Measurements from ENCODE around the gene UQCRC1.

The UQCRC1 gene

DNA sequence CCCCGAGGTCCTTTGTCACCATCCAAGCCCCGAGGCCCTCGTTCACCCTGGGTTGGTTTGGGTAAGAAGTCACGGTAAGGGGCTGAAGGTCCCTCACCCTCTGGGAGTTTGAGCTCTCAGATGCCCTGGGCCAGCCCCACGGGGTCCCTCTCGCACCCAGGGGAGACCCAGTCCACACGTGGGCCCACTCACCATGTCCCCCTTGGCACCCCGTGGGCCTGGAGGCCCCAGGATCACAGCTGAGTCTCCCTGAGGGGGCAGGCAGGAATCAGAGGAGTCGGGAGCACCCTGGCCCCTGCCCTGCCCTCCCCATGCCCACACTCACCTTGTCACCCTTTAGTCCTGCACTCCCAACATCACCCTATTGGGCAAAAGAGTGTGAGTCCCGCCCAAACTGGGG, 40.0 kb downstream of the UQCRC1 start:
- DNase-seq = no peak

DNA sequence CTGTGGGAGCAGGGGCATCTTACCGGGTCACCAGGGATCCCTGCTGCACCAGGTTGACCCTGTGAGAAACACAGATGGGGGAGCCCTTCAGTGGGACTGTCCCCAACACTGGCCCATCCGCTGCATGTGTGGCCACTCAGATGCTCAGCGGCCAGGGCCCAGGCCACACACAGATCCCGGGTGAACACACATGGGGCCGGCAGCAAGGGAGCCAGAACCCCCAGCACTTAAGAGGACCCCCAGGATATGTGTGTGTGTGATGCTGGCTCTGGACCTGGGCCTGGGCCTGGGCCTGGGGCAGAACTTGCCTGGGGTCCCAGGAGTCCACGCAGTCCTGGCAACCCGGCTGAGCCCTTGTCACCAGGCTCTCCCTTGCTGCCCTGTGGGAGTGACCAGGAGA, 41.0 kb downstream of the UQCRC1 start:
- no peak for DNase-seq

DNA sequence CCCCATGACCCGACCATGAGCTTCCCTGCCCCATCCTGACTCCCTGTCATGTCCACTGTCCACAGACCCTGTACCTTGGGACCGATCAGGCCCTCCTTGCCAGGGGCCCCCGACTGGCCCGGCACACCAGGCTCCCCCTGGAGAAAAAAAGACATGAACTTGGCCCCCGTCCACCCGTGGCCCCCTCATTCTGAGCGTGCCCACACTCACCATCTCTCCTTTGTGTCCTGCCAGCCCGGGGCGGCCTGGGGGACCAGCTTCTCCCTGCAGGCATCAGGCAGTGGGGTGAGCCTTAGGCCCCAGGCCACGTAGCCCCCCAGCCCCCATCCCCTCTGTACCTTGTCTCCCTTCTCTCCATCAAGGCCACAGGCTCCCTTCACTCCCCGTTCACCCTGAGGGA, 41.9 kb downstream of the UQCRC1 start:
- no peak for DNase-seq

DNA sequence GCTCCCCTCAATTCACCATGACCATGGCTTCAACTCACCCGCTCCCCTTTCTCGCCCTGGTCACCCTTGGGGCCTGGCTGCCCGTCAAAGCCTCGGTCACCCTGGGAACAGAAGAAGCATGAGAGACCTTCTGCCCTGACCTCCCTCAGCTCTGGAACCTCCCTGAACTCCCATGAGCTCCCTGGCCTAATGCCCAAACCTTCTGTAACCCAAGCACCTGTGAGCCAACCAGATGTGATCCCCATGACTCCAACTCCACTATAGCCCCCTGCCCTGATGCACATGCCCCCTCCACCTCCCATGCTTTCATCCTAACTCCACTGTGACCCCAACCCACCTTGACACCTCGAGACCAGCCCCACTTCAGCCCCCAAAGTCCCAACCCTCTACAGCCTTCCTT, 42.4 kb downstream of the UQCRC1 start:
- DNase-seq = no peak

DNA sequence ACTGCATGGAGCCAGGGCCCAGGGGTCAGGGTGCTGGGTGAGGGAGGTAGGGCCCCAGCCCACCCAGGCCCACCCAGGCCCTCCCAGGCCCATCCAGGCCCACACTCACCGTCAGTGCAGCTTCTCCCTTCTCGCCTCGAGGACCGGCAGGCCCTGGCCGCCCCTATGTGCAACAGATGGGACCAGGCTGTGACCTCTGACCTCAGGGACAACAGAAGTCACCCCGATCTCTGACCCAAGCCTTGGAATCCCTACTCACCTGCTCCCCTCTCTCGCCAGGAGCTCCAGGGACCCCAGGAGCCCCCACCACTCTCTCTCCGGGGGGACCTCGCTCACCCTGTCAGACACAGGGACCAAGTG, 43.1 kb downstream of the UQCRC1 start:
- DNase-seq = no peak

DNA sequence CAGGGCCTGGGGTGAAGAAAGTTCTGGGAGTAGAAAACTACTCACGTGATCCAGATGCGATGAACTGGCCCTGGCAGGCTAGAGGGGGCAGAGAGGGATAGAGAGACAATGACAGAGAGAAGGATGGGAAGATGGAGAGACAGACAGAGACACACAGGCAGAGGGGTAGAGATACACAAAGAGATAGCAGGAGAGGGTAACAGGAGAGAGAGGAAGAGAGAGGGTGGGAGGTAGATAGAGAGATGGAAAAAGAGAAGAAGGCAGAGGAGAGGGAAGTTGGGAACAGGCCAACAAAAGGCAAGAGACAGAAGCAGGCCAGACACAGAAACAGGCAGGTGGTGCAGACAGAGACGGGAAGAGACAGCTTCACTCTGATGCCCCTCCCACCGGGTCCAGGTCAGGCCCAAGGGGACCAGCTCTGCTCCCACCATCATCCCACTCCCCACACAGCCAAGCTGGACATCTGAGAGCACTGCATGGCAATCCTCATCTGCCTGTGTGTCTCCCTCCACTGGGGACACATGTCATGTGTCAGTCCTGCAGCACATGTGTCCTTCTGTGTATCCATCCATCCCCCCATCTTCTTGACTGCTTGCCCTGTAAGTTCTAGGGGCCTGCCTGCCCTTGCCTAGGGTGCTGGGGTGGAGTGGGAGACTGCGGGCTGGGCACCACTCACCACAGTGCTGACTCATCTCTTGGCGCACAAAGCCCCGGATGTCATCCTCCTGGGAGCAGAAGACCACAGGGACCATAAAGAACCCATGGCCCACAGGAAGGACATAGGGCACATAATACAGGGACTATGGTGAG, 43.6 kb downstream of the UQCRC1 start:
- no peak for DNase-seq

DNA sequence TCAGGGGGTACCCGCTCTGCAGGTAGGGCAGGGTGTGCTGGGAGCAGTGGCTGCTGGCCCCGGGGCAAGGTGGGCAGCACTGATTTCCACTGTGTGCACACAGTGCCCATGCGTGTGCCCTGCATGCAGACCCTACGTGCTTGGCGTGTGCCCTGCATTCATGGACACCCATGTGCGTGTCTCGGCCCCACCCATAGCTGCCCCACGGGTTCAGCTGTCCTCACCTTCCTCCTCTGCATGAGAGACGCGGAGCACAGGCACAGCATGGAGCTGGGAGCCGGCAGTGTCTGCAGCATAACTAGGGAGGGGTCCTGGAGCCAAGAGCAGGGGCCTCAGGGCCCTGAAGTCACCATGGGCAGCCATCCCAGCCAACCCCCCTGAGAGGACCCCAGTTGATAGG, 44.3 kb downstream of the UQCRC1 start:
- no peak for DNase-seq

DNA sequence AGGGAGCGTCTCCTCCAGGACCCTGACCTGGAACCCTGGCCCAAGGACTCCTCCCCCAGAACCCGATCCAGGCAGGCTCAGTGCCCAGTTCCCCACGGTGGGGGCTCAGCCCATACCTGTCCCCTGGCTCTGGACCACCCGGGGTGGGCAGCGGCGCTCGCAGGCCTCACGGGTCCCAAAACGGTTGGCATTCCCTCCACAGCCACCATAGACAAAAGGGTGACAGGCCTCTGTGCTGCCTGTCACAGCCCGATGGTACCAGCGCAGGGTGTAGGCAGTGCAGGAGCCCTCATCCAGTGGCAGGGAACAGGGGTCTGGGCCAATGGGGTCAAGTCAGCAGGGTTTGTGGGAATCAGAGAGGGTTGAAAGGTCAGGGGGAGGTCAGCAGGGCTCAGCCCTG, 44.8 kb downstream of the UQCRC1 start:
- DNase-seq = no peak

DNA sequence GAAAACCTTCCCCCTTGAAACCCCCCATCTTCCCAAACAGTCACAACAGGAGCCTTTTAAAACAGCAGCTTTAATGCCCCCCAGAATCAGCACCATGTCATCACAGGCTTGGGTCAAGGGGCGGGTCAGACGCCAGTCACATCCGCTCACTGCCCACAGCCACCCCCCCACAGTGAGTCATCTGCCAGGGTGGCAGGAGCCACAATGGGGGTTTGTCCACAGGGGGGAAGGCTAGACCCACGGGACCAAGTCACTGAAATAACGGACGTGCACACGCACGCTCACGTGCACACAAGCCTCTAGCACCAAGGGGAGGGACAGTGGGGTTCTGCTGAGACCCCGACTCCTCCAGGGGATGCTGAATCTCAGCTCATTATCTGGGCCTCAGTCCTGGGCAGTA, 45.4 kb downstream of the UQCRC1 start:
- peak; percentile 8 for DNase-seq

DNA sequence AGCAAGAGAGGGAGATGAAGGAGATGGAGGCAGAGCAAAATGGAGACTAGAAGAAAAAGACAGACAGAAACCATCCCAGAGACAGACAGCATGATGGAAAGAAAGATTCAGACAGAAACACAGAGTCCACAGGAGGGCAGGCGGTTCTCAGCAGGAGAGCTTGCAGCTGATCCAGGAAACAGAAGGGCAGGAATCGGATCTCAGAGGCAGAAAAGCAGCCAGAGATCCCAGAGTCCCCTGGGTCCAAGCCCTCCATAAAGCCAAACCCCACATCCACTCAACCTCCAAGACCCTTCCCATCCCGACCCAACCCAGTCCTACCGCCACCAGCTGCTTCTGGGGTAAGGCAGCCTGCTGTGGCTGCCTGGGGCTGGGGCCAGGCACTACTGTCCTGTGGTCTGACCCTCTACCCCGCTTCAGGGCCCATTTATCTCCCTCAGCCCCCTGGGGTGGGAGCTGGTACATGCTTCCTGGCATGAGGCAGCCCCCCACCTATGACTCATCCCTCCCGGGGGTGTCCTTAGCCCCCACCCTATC, 46.0 kb downstream of the UQCRC1 start, which contains the start of gene UCN2:
Gene UCN2, minus strand, starts transcription at position 400 of the 537 bp plus-strand sequence. CDS start 657 bp downstream, outside the sequence.
- DNase-seq = no peak

DNA sequence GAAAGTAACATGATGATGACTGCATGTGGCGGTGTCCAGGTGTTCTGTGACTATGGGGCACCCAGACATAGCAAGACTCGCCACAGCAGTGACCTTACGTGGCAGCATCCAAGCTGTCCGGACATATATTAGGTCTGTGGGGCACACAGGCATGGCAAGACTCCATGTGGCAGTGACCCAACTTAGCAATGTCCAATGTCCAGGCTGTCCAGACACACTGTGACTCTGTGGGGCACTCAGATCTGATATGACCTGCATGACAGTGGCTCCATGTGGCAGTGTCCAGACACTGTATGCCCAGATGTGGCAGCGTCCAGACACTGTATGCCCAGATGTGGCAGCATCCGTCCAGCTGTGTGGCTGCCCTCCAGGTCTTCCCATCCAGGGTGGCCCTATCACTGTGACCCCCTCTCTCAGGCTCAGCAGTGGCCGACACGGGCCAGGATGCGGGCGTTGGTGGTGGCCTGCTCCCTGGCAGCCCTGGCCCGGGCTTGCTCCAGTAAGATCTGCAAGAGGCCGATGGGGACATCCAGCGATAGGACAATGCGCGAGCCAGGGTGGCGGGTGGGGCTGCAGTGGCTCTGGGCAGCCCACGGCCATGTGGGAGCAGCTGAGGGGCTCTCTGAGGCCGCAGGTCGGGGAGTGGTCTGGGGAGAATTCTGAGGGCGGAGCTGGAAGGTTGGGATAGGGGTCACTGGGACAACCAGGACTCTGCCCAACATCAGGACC, 46.9 kb downstream of the UQCRC1 start:
- no peak for DNase-seq

DNA sequence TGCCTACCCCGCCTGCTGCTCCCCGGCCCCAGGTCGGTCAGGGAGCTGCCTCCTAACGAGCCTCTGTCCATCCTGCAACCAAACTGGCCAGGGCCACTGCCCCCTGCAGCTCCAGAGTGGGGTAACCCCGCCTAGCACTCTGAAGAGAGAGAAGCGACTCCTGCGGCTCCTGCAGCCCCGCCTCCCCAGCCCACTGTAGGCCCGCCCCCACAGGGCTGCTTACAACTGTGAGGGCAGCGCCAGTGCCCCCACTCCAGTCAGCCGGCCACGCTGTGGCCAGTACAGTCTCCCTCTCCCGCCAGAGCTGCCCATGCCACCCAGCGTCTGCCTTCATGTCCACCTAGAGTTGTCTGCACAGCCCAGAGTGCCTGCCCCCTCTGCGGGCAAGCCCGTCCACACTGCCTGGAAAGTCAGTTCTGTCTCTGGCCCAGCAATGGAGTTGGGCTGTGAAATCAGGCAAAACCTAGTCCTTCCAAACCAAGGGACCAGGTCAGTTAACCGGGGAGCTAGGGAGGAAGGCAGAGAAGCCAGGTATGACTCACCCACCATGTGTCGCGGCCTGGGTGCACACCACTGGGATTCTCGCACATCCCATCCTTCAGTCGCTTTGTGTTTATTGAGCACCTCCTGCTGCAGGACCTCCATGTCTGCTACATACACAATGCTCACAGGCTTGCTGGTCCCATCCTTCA, 48.3 kb downstream of the UQCRC1 start:
- no peak for DNase-seq

DNA sequence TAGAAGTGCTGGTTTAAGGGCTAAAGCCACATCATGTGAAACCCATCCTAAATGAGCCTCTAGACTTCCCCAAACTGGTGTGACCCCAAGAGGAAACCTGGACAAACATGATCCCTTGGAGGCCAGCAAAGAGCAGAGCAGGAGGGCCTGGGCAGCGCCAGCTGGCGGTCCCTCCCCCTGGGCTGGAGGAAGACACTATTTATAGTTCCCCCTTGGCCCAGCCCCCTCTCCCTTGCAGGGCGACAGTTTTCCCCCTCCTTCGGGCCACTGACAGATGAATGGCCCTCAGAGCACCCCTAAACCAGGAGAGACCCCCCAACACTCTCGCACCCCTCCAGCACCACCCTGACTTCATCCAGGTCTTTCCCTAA, 48.8 kb downstream of the UQCRC1 start:
- no peak for DNase-seq

DNA sequence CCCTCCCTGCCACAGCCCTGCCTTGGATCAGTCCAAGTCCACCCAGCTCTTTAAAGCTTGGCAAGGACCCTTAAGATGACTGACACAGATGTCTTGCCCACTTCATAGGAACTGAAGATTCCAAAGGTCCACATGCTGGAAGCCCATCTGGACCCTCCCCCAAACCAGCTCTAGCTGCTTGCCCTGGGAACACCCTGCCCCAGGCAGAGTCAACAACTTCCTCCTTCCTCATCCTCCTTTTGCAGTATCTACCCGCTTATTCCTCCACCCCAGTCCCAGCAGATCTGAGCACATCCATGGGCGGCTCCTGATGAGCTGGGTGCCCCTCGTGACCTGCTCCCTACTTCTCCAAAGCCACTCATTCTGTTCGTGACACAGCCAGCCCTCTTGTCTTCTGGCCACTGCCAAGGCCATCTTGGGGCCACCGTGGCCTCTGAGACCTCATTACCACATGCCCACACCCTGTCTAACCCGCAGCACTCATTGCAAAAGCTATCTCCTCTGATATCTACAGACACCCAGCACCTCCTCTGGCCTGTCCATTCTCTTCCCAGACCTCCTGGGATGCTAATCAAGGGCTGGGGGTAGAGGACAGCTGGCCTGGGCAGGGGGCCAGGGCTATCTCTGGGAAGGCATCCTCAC, 50.8 kb downstream of the UQCRC1 start:
- DNase-seq = no peak

DNA sequence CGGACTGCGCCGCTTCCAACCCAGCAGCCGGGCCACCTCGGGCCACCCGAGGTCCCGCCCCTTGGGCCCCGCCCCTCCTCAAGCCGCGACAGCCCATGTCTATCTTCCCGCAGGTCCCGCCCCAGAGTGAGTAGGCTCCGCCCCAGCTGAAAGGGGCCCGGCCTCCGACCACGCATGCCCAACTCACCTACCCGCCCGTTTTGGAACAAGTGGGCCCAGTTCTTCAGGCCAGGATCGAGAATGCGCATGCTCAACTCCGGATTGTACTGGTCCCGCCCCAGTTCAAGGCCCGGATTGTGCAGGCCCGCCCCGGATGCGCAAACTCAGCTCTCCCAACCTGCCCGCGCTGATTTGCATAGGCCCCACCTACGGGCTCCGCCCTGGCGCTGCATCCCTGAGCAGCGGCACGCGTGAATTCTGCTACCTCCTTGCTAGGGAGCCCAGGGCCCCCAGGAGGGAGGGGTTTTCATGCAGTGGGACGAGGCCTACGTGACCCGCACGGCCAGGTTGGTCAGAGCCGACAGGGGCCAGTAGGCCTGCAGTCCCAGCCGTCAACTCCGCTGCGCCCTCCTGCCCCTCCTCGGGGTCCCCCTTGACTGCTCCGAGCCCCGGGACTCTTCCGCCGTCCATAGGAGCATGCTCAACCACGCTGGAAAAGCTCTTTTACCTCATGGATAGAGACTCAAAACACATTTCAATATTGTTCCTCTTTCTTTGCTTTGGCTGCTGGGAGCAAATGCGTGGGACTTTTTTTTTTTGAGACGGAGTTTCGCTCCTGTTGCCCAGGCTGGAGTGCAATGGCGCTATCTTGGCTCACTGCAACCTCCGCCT, 52.4 kb downstream of the UQCRC1 start, which contains the start of gene PFKFB4:
Gene PFKFB4, minus strand, starts transcription at position 8 of the 831 bp plus-strand sequence. CDS start 26 bp downstream, outside the sequence.
- peak; percentile 99 for DNase-seq

DNA sequence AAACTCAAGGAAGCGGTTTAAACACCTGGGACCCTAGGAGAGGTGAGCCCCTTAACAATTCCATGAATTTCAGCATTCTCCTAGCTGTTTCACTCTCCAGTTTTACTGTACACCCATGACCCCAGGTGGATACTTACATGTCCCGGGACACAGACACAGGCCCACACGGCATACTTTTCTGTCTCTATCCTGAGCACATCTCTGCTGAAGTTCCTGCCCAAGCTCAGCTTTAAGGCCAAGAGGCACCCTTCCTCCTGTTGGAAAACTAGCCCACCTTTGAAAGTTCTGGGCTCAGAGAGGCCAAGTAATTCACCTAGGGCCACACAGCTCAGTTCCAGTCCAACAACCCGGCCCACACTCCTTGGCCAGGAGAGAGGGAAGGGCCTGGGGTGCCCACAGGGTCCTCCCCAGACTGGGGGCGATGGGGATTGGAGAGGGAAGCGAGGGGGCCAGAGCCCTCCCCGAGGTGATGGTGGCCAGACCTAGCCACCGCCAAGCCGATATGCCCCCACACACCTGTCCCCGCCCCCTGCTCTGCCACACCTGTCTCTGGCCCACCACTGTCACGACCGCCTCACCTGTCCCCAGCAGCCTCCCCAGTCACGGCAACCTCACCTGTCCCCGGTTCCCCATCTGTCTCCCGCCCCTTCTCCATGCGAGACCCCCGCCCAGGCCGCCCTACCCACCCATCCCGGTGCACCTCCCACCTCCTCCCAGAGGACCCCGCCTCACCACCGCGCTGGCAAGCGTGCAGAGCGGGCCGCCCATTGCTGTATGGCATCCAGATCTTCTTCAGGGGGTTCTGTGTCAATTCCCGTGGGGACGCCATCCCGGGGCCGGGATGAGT, 53.3 kb downstream of the UQCRC1 start:
- no peak for DNase-seq

DNA sequence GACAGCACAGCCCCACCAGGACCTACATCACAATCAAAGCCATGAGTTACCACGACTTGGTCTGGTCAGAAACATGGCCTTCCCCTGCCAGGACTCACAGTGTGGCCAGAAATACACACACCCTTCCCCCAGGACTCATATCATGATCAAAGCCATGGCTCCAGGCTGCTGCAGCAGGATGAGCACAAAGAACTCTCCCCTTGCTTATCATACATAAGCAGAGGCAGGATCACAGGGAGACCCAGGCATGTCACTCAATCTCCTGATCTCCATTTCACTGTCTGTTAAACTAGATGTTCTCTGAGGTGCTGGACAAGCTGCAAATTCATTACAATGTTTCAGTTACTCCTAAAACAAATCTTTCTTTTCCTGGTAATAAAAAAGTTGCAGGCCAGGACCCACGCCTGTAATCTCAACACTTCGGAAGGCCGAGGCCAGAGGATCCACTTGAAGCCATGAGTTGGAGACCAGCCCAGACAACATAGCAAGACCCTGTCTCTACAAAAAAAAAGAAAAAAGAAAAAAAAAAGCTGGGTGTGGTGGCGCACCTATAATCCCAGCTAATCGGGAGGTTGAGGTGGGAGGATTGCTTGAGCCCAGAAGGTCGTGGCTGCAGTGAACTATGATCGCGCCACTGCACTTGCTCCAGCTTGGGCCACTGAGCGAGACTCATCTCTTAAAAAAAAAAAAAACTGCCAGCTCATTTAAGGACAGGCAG, 54.1 kb downstream of the UQCRC1 start:
- DNase-seq = no peak

DNA sequence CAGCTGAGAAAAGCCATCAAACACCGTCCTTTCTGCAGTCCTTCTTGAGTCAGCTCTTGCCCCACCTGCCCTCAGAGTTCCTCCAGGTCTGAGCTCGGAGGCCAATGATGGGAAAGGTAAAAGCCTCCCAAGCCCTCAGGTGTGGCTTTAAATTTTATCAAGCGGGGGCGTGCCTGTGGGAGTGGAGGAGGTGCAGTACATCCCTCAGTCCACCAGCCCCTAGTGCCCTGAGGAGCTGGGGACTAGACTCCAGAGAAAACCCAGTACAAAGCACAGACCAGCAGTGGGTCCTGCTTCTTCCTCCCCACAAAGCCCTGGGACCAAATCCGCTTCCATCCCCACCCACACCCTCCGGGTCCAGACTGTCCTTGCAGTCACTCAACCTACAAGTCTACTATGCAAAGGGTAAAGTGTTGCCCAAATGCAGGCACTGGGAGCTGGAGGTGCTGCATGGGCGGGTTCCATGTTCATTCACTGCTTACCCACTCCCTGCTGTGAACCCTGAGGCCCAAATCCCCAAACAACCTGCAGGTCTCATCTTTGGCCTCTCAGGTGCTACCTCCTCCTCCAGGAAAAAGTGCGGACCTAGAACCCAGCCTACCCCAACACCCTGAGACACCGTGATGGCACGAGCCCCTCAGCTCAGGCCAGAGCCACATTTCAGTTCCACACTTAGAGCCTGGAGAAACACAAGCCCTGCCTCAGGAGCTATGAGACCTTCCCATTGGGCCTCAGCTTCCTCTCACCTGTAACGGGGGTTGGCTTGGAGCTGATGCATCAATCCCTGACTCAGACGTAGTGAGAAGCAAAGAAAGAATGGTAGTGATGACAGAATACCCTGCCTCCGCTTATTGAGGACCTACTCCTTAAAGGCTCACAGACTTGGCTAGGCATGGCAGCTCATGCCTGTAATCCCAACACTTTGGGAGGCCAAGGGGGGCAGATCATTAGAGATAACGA, 55.3 kb downstream of the UQCRC1 start:
- no peak for DNase-seq

DNA sequence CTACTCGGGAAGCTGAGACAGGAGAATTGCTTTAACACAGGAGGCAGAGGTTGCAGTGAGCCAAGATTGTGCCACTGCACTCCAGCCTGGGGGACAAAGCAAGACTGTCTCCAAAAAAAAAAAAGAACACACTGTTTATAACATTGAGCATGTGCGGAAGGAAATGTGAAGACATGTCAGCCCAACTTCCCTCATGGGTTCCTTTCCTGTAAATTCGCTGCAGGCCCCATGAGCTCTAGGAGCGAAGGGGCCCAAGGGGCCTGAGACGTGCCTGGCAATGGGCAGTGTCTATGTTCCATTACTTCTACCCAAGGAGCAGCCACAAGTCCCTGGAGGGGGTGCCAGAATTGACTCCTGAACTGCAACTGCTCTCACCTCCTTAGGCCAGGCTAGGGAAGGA, 56.1 kb downstream of the UQCRC1 start:
- no peak for DNase-seq
